Thyroid gland (tissue), 4 donors: ENCODE data around the gene TSPAN10.

Experiments used
- CTCF ChIP-seq, 6 experiments: fragments of 200-600 bp in 3 of 6; fragments of 450-650 bp in 3 of 6; sonication (generic) in 3 of 6; IDR thresholded peaks; one replicate each; pipeline ENCODE4 v1.5.1; 2016 to 2019; ENCODE audit warnings: antibody characterized with exemption in 6 of 6, mild to moderate bottlenecking in 2 of 6, inconsistent platforms in 1 of 6, moderate library complexity in 1 of 6
- POLR2A ChIP-seq, 2 donors: fragments of 450-650 bp; IDR thresholded peaks; one replicate each; pipeline ENCODE4 v1.6.1; 2017; ENCODE audit warnings: antibody characterized with exemption in 2 of 2, mild to moderate bottlenecking in 2 of 2, moderate library complexity in 1 of 2

- TF ChIP-seq CTCF (IDR thresholded peaks at IDR 0.05) (no peak), POLR2A (IDR thresholded peaks at IDR 0.05) (no peak)
Observed at GRCh38 chr17:81593105-81593871, 43.7 kb upstream of the TSPAN10 start.
